GM23338 (cell line): Measurements from ENCODE around the gene TEKT3. TPM values are rescaled to one million over a fixed set of nuclear protein-coding genes. Genes with fewer than 3 reads are reported as not detected.

Experiments used
- ATAC-seq: fragments of 200-7000 bp; cut with Tn5 transposase; 3 replicates; pipeline ENCODE4 v1.9.1; 2020
- DNase-seq: peaks from one replicate; pipeline ENCODE4 v3.0.0-alpha.2; 2015; ENCODE audit warnings: low spot score
- H2AFZ ChIP-seq: fragments of 200-600 bp; sonication (generic); 2 replicates; pipeline ENCODE4 v1.8.0; 2016; ENCODE audit warnings: antibody characterized with exemption, mild to moderate bottlenecking, moderate library complexity
- H3F3A ChIP-seq: fragments of 200-600 bp; sonication (generic); replicated peaks from 2 replicates; pipeline ENCODE4 v1.8.0; 2017; ENCODE audit warnings: antibody characterized with exemption, mixed run types, low read depth
- H3K27ac ChIP-seq: fragments of 200-600 bp; sonication (generic); 2 replicates; pipeline ENCODE4 v1.6.1; 2016; ENCODE audit warnings: low read depth
- H3K27me3 ChIP-seq: fragments of 200-600 bp; sonication (generic); 2 replicates; pipeline ENCODE4 v1.8.0; 2016; ENCODE audit warnings: mild to moderate bottlenecking, mixed run types, moderate library complexity; ENCODE audit not compliant: insufficient read depth
- H3K36me3 ChIP-seq: fragments of 200-600 bp; sonication (generic); 2 replicates; pipeline ENCODE4 v1.8.0; 2016; ENCODE audit warnings: mild to moderate bottlenecking; ENCODE audit not compliant: insufficient read depth
- H3K4me1 ChIP-seq: fragments of 200-600 bp; sonication (generic); 2 replicates; pipeline ENCODE4 v1.8.0; 2016; ENCODE audit warnings: mild to moderate bottlenecking, moderate library complexity; ENCODE audit not compliant: insufficient read depth
- H3K4me2 ChIP-seq: fragments of 200-600 bp; sonication (generic); 2 replicates; pipeline ENCODE4 v1.7.1; 2017; ENCODE audit warnings: mixed run types
- H3K4me3 ChIP-seq: fragments of 200-600 bp; sonication (generic); 2 replicates; pipeline ENCODE4 v1.6.1; 2016; ENCODE audit warnings: mixed run types
- H3K79me2 ChIP-seq: fragments of 200-600 bp; sonication (generic); replicated peaks from 2 replicates; pipeline ENCODE4 v1.8.0; 2017; ENCODE audit warnings: mild to moderate bottlenecking; ENCODE audit not compliant: insufficient read depth
- H3K9me2 ChIP-seq: fragments of 200-600 bp; sonication (generic); 2 replicates; pipeline ENCODE4 v1.8.0; 2017; ENCODE audit not compliant: insufficient read depth
- H4K20me1 ChIP-seq: fragments of 200-600 bp; sonication (generic); replicated peaks from 2 replicates; pipeline ENCODE4 v1.8.0; 2017; ENCODE audit warnings: mild to moderate bottlenecking; ENCODE audit not compliant: insufficient read depth
- H3K27ac Mint-ChIP-seq: 2 replicates; pipeline ENCODE4 v1.8.0; 2020; ENCODE audit warnings: inconsistent platforms, mild to moderate bottlenecking, moderate library complexity, mixed read lengths
- H3K27me3 Mint-ChIP-seq: 3 replicates; pipeline ENCODE4 v1.8.0; 2022; ENCODE audit warnings: low read depth, mild to moderate bottlenecking, moderate library complexity, mixed read lengths, inconsistent platforms; ENCODE audit not compliant: insufficient read depth, poor library complexity
- H3K36me3 Mint-ChIP-seq: 3 replicates; pipeline ENCODE4 v1.8.0; 2021; ENCODE audit warnings: low read depth, mild to moderate bottlenecking, inconsistent platforms, moderate library complexity, mixed read lengths
- H3K4me1 Mint-ChIP-seq: 3 replicates; pipeline ENCODE4 v1.8.0; 2020; ENCODE audit warnings: mild to moderate bottlenecking, inconsistent platforms, mixed read lengths
- H3K4me3 Mint-ChIP-seq: 3 replicates; pipeline ENCODE4 v1.8.0; 2021; ENCODE audit warnings: moderate library complexity, mild to moderate bottlenecking, inconsistent platforms, mixed read lengths
- H3K9me3 Mint-ChIP-seq: 3 replicates; pipeline ENCODE4 v1.8.0; 2020; ENCODE audit warnings: moderate library complexity, mild to moderate bottlenecking, inconsistent platforms, mixed read lengths
- CREB1 ChIP-seq: fragments of 250-450 bp; sonication (Bioruptor Pico); IDR thresholded peaks from 2 replicates; pipeline ENCODE4 v1.5.0; 2020; ENCODE audit warnings: low read depth, mild to moderate bottlenecking, moderate library complexity
- EZH2phosphoT487 ChIP-seq: fragments of 200-600 bp; sonication (generic); IDR thresholded peaks from one replicate; pipeline ENCODE4 v1.8.1; 2018; ENCODE audit warnings: antibody characterized with exemption; ENCODE audit not compliant: unreplicated experiment
- JUNB ChIP-seq: IDR thresholded peaks from one replicate; pipeline ENCODE4 v1.6.1; 2016; ENCODE audit warnings: antibody characterized with exemption; ENCODE audit not compliant: unreplicated experiment
- POLR2AphosphoS5 ChIP-seq: IDR thresholded peaks from 2 replicates; pipeline ENCODE4 v1.6.1; 2016; ENCODE audit warnings: antibody characterized with exemption, low read depth
- STAT1 ChIP-seq: IDR thresholded peaks from one replicate; pipeline ENCODE4 v1.6.1; 2016; ENCODE audit warnings: antibody characterized with exemption; ENCODE audit not compliant: unreplicated experiment
- polyA plus RNA-seq: library from polyadenylated mRNA; unstranded; fragments of >200 nt; fragmentation: Nextera tagmentation; extraction: Ambion mirVana; gene quantifications from 2 replicates; pipeline ENCODE4 v1.2.1, GENCODE V29; 2016
- total RNA-seq: library from RNA; depleted of rRNA; stranded (reverse); fragments of >200 nt; shearing (Covaris generic); gene quantifications from 2 replicates; pipeline ENCODE4 v1.2.3, GENCODE V29; 2014
- TF ChIP-seq, protein P1 (sequence below): fragments of 250-450 bp; sonication (Bioruptor Pico); IDR thresholded peaks from 2 replicates; pipeline ENCODE4 v1.5.0; 2020; ENCODE audit warnings: mild to moderate bottlenecking, moderate library complexity
- TF ChIP-seq, protein P2 (sequence below): IDR thresholded peaks from 2 replicates; pipeline ENCODE4 v1.6.1; 2016; ENCODE audit warnings: antibody characterized with exemption

The TEKT3 gene
- total and polyA plus RNA-seq, 2 experiments from 2014 or later: 1.6 to 2.0 TPM

DNA sequence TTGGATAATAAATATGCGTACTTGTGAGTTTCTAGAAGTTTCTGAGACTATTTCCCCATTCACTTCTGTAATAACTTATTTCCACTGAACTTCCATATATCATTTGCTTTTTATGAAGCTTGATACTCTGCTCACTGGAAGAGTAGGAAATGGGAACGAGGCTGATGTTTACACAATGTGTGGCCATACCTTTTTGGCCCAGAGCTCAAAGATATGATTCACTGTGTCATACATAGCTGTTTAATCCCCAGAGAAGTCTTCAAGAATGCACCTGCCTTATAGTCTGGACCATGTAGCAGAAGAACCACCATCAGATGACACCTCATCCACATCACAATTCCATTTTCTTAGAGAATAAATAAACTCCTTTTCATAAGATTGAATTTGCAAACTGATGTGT lies 40.3 kb upstream of the TEKT3 start:
- Histone ChIP-seq H3K36me3 (no peaks in the 10 kb centered on the region), H3K4me1 (peaks cover 10% of the 10 kb centered on the region), H3K27me3 (no peaks in the 10 kb centered on the region), H3K27ac (no peak overlapping the region), H3K79me2 (no peaks in the 10 kb centered on the region), H3K4me2 (no peak overlapping the region), H3K4me3 (no peak overlapping the region), H3K9me2 (no peaks in the 10 kb centered on the region; the same call in 1 of the 2 replicates), H2AFZ (no peak overlapping the region), H4K20me1 (no peaks in the 10 kb centered on the region), H3F3A (no peaks in the 10 kb centered on the region)
- TF ChIP-seq POLR2AphosphoS5 (no peak), STAT1 (no peak)
- TF ChIP-seq, protein P1, sequence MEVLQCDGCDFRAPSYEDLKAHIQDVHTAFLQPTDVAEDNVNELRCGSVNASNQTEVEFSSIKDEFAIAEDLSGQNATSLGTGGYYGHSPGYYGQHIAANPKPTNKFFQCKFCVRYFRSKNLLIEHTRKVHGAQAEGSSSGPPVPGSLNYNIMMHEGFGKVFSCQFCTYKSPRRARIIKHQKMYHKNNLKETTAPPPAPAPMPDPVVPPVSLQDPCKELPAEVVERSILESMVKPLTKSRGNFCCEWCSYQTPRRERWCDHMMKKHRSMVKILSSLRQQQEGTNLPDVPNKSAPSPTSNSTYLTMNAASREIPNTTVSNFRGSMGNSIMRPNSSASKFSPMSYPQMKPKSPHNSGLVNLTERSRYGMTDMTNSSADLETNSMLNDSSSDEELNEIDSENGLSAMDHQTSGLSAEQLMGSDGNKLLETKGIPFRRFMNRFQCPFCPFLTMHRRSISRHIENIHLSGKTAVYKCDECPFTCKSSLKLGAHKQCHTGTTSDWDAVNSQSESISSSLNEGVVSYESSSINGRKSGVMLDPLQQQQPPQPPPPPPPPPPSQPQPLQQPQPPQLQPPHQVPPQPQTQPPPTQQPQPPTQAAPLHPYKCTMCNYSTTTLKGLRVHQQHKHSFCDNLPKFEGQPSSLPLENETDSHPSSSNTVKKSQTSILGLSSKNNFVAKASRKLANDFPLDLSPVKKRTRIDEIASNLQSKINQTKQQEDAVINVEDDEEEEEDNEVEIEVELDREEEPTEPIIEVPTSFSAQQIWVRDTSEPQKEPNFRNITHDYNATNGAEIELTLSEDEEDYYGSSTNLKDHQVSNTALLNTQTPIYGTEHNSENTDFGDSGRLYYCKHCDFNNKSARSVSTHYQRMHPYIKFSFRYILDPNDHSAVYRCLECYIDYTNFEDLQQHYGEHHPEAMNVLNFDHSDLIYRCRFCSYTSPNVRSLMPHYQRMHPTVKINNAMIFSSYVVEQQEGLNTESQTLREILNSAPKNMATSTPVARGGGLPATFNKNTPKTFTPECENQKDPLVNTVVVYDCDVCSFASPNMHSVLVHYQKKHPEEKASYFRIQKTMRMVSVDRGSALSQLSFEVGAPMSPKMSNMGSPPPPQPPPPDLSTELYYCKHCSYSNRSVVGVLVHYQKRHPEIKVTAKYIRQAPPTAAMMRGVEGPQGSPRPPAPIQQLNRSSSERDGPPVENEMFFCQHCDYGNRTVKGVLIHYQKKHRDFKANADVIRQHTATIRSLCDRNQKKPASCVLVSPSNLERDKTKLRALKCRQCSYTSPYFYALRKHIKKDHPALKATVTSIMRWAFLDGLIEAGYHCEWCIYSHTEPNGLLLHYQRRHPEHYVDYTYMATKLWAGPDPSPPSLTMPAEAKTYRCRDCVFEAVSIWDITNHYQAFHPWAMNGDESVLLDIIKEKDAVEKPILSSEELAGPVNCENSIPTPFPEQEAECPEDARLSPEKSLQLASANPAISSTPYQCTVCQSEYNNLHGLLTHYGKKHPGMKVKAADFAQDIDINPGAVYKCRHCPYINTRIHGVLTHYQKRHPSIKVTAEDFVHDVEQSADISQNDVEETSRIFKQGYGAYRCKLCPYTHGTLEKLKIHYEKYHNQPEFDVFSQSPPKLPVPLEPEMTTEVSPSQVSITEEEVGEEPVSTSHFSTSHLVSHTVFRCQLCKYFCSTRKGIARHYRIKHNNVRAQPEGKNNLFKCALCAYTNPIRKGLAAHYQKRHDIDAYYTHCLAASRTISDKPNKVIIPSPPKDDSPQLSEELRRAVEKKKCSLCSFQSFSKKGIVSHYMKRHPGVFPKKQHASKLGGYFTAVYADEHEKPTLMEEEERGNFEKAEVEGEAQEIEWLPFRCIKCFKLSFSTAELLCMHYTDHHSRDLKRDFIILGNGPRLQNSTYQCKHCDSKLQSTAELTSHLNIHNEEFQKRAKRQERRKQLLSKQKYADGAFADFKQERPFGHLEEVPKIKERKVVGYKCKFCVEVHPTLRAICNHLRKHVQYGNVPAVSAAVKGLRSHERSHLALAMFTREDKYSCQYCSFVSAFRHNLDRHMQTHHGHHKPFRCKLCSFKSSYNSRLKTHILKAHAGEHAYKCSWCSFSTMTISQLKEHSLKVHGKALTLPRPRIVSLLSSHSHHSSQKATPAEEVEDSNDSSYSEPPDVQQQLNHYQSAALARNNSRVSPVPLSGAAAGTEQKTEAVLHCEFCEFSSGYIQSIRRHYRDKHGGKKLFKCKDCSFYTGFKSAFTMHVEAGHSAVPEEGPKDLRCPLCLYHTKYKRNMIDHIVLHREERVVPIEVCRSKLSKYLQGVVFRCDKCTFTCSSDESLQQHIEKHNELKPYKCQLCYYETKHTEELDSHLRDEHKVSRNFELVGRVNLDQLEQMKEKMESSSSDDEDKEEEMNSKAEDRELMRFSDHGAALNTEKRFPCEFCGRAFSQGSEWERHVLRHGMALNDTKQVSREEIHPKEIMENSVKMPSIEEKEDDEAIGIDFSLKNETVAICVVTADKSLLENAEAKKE: no peak
- TF ChIP-seq, protein P2, sequence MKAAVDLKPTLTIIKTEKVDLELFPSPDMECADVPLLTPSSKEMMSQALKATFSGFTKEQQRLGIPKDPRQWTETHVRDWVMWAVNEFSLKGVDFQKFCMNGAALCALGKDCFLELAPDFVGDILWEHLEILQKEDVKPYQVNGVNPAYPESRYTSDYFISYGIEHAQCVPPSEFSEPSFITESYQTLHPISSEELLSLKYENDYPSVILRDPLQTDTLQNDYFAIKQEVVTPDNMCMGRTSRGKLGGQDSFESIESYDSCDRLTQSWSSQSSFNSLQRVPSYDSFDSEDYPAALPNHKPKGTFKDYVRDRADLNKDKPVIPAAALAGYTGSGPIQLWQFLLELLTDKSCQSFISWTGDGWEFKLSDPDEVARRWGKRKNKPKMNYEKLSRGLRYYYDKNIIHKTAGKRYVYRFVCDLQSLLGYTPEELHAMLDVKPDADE: no peak
- Mint-ChIP-seq H3K4me1 (peaks cover 10% of the 10 kb centered on the region), H3K36me3 (no peaks in the 10 kb centered on the region), H3K4me3 (no peak overlapping the region), H3K27me3 (peaks cover 2% of the 10 kb centered on the region), H3K9me3 (no peaks in the 10 kb centered on the region), H3K27ac (no peak overlapping the region)
- DNase-seq (no peak), ATAC-seq (no peak)

DNA sequence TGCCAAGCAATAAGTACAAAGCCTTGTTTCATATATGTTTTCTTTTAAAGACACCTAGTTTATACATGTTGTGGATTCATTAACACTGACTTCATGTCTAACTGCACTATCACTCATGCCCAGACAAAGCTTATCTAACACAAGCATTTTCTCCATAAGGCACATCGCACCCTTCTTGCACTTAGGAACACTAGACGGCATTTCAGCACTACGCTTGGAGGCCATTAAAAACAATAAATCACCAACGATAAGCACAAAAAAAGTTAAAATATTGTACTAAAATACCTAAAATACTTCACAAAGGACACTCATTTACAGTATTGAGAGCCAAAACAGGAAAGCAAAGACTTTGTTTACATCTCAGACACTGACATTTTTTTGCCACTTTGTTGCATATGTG lies 39.0 kb upstream of the TEKT3 start:
- no peaks in the 10 kb centered on the region for H3F3A ChIP-seq
- H2AFZ ChIP-seq: no peak overlapping the region
- no peak overlapping the region for H3K4me2 ChIP-seq
- no peaks in the 10 kb centered on the region for H4K20me1 ChIP-seq
- no peak for ATAC-seq
- no peaks in the 10 kb centered on the region for H3K36me3 ChIP-seq
- H3K27ac Mint-ChIP-seq: no peak overlapping the region
- peaks cover 2% of the 10 kb centered on the region for H3K27me3 Mint-ChIP-seq
- H3K4me1 ChIP-seq: peaks cover 10% of the 10 kb centered on the region
- no peaks in the 10 kb centered on the region for H3K27me3 ChIP-seq
- H3K9me3 Mint-ChIP-seq: no peaks in the 10 kb centered on the region
- H3K4me1 Mint-ChIP-seq: peaks cover 10% of the 10 kb centered on the region
- no peaks in the 10 kb centered on the region for H3K36me3 Mint-ChIP-seq
- no peaks in the 10 kb centered on the region for H3K9me2 ChIP-seq
- no peak overlapping the region for H3K27ac ChIP-seq
- no peak overlapping the region for H3K4me3 Mint-ChIP-seq
- no peaks in the 10 kb centered on the region for H3K79me2 ChIP-seq
- no peak for DNase-seq
- no peak overlapping the region for H3K4me3 ChIP-seq
- TF ChIP-seq STAT1 (no peak), POLR2AphosphoS5 (no peak), CREB1 (CRISPR knock-in tag) (no peak), JUNB (no peak), EZH2phosphoT487 (no peak)
